Measurements from ENCODE around the gene CD46.
"Not testable (repeated sequence)": the region's sequence is repeated elsewhere in the genome, so short reads cannot be mapped to it uniquely, and the experiment has no call there.

CD46 gene

DNA sequence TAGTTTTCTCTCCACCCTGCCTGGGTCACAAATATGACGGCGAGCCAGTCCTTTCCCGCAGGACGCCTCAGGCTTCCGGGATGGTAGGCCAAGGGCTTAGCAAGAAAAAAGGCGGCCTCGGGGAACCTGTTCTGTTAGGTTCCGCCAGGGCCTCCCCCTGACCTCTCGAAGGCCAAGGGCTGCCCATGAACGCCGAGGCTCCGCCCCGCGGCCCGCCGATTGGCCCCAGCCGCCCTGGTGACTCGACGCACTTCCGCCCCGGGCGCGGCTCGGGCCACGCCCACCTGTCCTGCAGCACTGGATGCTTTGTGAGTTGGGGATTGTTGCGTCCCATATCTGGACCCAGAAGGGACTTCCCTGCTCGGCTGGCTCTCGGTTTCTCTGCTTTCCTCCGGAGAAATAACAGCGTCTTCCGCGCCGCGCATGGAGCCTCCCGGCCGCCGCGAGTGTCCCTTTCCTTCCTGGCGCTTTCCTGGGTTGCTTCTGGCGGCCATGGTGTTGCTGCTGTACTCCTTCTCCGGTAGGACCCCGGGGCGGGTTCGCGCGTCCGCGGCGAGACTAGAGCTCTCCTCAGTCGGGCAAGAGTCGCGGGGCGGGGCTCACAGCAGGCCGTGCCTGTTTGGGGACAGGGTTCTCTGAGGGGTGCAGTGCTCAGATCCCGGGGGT lies at the start of gene CD46:
Gene CD46, plus strand, starts transcription at position 265 of the 666 bp plus-strand sequence. Its CDS starts 159 bp downstream, at position 424.
- FAIRE-seq = no peak

DNA sequence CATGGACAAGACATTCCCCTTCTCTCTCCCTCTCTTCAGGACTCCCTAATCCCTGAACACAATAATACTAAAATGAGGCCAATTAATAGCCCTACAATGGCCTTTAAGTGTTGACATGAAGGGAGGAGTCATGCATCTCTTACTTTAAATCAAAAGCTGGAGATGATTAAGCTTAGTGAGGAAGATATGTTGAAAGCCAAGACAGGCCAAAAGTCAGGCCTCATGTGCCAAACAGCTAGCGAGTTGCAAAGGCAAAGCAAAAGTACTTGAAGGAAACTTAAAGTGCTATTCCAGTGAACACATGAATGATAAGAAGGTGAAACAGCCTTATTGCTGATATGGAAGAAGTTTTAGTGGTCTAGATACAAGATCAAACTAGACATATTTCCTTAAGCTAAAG lies 49.5 kb upstream of the CD46 start:
- FAIRE-seq = no peak

DNA sequence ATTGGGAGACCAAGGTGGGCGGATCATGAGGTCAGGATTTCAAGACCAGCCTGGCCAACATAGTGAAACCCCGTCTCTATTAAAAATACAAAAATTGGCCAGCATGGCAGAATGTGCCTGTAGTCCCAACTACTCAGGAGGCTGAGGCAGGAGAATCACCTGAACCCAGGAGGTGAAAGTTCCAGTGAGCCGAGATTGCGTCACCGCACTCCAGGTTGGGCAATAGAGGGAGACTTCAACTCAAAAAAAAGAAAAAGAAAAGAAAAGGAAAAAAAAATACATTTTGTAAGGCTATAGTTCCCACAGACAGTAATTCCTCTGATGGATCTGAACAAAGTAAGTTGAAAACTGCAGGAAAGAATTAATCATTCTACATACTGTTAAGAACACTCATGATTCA lies 48.1 kb upstream of the CD46 start:
- FAIRE-seq = no peak

DNA sequence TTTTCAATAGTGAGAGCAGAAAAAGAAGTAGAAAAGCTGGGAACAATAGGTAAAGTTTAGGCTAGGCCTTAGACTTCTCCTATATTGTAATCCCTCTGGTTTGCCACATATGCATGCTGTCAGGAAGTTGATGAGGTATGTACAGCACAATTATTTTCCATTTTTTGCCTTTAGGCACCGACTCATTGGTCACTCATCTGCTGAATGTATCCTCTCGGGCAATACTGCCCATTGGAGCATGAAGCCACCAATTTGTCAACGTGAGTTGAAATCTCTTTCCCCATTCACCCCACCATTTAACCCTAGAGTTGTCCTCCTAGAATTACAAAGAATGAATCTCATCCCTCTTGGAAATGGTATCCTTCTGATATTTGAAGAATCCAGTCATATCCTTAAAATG lies 43.9 kb upstream of the CD46 start:
- FAIRE-seq = not testable (repeated sequence)

DNA sequence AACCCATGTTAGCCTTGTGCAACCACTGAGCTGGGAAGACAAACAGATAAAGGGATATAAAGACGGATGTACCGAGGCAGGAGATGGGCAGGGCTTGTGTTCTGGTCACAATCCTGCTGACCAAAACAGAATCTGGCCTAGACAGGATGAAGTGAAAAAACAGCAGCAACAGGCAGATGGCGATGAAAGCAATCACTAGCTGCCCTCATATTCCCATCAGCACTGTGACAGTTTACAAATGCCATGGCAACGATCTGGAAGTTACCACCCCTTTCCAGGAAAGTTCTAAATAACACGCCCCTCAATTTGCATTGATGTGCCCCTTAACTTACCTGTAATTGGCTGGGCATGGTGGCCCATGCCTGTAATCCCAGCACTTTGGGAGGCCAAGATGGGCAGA lies 40.6 kb upstream of the CD46 start:
- FAIRE-seq = no peak

DNA sequence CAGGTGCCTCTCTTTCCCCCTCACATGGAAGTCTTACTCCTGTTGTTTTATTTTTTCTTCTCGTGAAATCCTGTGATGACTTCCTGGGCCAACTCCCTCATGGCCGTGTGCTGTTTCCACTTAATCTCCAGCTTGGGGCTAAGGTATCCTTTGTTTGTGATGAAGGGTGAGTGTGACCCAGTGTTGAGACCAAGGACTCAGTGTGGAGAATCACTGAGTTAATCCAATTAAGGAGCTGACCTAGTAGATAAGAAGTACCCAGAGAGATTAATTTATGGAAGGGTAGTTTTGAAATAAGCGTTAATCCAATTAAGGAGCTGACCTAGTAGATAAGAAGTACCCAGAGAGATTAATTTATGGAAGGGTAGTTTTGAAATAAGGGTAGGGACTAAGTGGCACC lies 39.2 kb upstream of the CD46 start:
- FAIRE-seq = not testable (repeated sequence)

DNA sequence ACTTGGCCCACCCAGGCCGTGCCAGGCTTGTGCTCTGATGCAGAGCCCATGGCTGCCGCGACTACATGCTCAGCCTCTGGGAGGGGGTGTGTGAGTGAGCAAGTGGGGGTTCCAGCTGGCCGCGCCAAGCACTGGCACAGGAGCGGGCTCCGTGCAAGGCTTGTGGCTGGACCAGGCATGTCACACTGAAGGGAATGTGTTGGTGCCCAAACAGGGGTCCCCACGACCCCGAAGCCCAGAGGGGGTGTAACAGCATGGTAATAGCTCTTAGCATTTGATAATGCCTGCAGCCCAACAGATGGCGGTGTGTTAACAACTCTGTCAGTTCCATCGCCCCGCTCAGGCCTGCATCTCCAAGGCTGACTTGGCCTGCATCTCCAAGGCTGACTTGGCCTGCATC lies 38.3 kb upstream of the CD46 start:
- FAIRE-seq = no peak

DNA sequence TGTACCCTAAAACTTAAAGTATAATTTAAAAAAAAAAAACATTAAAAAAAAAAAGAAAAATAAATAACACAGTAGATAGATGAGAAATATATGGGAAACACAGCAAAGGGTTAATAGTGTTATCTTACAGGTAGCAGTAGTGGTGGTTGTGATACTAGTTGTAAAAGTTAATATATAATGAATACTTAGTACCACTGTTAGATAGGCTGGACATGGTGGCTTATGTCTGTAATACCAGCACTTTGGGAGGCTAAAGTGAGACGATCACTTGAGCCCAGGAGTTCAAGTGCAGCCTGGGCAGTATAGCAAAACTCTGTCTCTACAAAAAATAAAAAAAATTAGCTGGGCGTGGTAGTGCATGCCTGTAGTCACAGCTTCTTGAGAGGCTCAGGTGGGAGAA lies 32.6 kb upstream of the CD46 start:
- FAIRE-seq = no peak

DNA sequence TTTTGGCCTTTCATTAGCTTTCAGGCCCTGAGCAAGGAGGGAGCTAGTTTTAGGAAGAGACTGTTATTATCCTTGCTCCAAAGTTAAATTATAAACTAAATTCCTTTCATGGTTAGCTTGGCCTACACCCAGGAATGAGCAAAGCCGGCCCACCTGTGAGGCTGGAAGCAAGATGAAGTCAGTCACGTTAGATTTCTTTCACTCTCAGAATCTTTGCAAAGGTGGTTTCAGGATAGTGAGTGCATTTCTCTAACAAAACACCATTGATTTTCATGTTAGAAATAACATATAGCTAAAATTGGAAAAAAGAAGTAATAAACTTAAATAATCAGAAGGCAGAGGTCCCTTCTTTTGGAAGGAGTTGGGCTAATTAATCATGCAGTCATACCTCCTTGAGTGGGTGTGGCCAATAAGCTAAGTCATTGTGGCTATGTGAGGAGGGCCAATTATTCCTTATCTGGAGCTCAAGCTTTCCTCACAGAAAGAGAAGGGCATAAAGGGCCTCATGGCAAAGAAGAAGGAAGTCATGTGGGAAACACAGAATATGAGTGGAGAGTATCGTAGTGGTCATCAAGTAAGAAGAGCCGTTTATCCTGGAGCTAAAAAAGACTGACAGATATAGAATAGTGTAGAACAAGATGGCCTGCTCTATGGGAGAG lies 23.5 kb upstream of the CD46 start:
- FAIRE-seq = not testable (repeated sequence)

DNA sequence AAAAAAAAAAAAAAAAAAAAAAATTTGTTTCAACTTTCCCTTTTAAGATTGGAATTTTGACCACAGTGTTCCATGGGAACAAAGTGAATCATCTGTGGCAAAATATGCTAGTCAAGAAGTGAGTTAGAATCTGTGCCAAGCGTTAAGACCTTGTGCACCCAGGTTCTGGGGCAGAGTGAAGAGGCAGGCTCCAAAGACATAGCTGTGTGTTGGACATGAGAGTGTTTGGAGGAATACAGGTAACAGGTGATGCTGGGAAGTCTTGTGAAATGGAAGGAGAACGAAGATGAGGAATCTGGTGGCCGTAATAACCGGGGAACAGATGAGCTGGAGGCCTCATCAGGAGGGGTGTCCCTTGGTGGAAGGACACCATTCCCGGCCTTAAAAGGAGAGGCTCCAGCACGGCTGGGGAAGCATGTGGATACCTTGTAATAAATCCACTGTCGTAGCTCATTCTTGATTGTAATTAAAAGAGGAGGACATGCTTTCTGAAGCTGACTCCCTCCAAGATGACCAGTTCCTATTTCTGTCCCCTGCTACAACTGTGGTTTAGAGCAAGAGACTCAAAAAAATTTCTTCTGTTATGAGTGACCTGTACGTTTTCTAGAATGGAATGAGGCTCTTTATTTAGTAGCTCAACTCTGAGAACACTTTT lies 14.2 kb upstream of the CD46 start:
- FAIRE-seq = not testable (repeated sequence)

DNA sequence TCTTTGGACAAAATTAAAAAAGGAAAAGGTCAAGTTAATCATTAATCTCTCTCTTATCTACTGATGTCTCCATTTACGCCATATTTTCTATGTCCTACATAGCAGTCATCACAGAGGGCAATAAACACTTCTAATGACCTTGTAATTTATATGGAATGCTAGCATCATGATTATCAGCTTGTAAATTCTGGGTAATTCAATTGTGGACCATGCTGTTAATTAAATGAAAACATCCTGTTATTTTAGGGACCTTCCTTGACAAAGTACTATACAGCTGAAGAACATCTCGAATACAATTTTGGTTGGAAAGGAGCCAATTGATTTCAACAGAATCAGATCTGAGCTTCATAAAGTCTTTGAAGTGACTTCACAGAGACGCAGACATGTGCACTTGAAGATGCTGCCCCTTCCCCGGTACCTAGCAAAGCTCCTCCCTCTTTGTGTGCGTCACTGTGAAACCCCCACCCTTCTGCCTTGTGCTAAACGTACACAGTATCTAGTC lies 13.6 kb upstream of the CD46 start:
- FAIRE-seq = not testable (repeated sequence)

DNA sequence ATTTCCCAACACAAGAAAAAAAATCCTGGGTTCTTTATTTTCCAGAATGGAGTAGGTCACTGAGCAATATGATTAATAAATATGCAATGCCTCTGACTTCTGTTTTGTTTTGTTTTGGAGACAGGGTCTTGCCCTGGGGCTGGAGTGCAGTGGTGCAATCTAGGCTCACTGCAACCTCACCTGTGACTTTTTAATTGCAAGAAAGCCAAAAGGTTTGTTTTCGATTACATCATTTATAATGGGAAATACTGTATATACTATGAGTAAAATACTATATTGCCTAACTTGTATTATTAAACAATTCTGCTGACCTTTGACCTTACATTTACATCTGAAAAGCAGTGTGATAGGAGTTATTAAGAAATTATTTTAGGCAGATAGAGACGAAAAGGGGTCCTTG lies 11.6 kb upstream of the CD46 start:
- FAIRE-seq = no peak

DNA sequence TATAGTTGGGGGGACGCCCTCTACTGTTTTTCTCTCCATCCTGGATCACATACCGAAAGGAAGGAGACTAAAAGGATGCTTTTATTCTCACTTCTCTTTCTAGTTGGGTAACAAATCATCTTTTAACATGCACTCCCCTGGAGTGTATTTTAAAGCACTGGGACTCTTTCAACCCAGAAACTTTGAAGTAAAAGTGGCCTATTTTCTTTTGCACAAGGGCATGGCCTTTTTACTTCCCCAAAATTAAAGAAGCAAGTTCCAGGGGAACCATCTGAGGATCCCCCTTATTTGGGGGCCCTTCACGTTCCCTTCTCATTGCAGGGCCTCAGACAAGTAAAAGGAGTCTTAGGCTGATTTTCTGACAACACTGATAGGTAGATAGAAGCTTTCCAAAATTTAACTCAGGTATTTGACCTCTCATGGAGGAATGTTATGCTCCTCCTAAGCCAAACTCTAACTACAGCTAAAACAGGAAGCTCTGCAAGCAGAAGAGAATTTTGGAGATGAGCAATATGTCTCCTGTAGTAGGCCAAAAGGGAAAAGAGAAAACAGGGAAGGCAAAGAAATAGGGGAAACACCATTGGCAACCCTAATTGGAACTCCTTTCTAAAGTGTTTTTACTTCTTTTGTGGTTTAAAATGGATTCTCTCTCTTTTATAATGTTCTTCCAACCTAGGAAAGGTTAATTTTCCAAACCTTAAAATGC lies 8.9 kb upstream of the CD46 start:
- FAIRE-seq = no peak

DNA sequence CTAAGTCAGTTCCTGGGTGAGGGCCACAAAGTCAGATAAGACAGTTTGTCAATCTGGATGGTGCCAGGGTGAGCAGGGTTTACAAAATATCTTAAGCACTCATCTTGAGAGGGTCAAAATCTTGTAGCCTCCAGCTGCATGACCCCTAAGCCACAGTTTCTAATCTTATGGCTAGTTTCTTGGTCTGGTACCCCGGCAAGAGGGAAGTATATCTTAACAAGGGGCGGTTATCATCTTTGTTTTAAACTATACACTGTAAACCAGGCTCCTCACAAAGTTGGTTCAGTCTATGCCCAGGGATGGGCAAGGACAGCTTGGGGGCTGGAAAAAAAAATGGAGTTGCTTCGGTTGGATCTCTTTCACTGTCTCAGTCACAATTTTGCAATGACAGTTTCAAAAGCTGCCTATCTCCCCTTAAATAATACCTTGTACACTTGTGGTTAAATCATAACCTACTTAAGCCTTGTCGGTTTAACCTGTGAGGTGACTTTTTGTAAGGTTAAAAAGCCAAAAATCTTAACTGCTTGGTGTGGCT lies 7.8 kb upstream of the CD46 start:
- FAIRE-seq = no peak

DNA sequence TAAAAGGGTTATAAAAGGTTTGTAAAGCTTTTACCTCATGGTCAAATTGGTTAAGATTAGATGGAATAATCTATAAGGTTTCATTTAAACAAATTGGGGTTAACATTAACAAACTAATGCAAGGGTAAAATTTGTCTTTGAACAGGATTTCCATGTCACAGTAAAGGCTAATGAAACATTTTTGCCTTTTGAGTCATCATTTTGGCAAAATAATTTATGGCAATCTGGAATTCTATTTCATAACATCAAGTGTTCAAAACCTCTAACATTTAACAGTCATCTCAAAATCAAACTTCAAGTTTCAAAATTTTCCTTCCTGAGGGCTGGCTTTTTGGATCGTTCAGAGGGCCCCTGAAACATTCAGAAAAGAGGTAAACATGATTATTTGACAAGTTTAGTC lies 6.6 kb upstream of the CD46 start:
- FAIRE-seq = no peak

DNA sequence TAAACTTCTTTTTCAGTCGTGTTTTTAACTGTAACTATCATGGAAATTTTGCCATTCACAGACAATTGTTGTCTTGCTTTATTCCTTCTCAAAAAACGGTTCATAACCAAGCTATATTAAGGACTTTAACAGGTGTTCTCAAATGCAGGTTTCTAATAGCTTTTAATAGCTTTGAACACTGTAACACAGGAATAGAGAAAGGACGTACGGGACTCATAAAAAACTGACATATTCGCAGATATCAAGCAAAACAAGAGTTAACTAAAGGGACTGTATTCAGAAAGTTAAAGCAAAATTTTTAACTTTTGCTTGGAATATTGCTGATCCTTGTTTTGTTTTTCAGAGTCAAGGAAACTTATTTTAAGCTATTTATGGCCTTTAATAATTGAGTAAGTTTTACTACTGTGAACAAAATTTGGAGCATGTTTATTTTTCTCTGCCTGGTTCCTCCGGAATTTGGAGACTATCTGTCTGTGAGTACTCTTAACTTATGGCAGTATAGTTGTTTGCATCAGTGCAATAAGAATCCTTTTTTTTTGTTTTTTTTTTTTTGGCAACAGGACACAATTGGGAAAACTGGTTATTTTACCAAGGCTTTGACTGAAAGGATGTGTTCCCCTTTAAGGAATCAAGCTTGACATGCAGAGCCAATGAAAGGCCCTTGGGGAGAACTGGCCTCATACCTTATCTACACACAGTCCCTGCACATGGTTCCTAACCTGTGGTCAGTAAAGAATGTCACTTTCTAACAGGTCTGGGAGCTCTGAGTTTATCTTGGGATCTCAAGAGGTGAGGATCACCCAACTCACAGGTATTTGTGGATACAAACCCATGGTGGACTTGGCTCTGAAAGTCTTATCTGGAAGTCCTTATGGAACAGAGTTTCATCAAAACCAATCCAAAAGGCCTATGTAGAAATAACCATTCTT lies 5.8 kb upstream of the CD46 start:
- no peak for FAIRE-seq

DNA sequence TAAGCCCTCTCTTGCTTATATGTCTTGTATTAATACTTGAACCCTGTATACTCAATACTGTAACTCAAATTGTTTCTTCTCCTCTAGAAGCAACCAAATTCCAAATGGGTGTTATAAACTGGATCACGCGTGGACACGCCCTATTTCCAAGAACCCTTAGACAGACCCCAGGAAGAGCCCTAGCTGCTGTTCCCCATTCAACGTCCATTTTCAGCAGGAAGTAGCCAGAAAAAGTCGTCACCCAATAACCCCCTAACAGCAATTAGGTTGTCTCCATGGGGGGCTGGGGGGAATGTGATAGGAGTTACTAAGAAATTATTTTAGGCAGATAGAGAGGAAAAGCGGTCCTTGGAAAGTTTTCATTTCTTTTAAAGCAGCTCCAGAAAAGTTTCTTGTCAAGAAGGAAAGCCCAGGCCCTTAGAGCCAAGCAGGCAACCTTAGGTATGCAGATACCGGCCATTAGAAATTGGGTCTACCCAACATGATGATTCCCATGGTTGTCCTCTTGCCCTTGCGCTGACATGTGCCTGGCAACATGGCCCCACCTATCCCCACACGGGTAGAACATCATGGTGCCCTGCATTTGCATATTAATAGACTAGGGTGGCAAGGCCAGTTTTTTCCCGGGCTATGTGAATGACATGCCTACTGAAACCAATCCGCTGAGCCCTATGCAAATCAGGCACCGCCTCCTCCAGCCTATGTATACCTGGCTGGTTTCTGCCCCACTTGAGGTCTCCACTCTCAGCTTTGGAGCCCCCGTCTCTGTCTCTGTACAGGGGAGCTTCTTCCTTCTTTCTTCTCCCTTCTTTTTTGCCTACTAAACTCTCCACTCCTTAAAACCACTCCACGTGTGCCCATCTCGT lies 4.0 kb upstream of the CD46 start:
- no peak for FAIRE-seq

DNA sequence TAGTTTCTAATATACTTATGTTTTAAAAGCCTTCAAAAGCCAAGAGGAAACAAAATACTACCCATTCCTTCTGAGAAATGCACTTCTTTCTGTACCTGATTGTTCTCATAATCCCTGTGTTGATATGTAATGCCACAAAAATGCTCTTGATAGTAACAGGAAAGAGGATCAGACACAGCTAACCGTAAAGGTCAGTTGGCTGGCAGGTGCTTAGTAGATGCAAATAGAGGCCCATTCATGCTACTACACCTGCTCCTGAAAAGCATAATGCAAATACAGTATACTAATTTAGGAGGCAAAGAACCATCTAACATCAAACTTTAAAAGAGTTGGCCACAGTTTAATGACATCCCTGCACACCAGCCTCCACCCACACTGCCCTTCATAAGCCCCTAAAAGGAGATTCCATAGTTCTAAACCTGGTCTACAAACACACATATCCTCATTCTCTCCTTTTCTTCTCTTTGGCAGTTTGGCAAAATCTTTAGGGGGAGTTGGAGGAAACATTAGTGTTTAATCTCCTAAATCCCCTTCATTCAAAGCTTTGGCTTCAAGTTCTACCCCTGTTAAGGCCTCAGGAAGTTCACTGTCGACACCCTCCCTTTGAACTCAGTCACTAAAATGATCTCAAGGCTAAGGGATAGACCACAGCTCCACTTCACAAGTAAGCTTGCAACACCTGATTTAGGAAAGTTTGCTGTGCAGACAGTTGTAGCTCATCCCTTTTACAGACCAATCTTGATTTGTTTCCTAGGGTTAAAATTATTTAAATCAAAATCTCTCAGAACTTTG lies 2.9 kb upstream of the CD46 start:
- FAIRE-seq = no peak

DNA sequence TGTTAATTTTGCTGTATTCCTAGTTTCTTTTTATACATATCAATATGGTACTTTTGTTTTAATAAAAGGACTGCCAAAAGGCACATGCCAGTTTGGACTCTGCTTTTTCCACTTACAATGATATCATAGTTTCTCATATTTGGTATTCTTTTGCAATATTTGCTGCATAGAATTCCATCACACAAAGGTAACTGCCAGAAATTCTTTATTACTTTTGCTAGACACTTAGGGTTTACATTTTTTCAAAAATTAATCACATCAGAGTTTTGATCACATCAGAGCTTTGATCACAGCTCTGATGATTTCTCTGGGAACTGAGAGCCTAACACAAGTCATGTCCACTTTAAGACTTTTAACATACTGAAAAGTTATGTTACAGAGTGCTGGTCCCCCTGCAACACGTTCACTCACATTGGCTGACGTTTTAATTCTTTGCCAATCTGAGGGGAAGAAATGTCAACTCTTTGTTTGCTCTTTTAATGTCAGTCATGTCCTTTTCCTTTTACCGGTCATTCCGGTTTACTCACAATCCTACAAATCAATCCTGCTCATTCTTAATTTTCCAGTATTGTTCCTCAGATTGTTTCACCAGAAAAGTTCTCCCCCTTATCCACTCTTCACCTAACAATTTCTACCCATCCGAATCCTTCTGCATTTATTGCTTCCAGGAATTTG lies 1.1 kb upstream of the CD46 start:
- no peak for FAIRE-seq

DNA sequence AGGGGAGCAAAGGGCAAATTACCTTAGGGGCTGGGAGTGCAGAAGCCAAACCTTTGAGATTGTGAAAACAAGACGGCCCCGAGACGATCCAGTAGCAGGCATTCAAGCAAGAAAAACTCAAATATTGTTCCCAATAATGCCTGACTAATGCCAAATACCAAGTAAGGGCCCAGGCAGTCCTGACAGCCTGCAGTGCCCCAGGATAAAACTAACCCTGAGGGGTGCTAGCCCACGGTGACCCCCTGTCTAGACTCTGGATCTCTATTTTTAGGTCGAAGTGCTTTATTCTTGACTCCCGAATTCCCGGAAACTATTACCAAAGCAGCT lies 428 bp upstream of the CD46 start:
- not testable (repeated sequence) for FAIRE-seq

Data from endometrium (tissue), 2 donors.